Astrocyte of the spinal cord (primary cell): Measurements from ENCODE around the gene KLHDC7B.
A peak's percentile ranks its signal among the peaks of the same experiment; 100 is the strongest.

Source experiments
- DNase-seq: peaks from one replicate; pipeline ENCODE4 v3.0.0; 2011; ENCODE audit warnings: low read depth, low spot score
- H3K4me3 ChIP-seq: 2 replicates; pipeline ENCODE4 v1.5.1; 2011; ENCODE audit warnings: low read depth, mild to moderate bottlenecking, low read length, moderate library complexity
- CTCF ChIP-seq: IDR thresholded peaks from 2 replicates; pipeline ENCODE4 v1.5.1; 2012; ENCODE audit warnings: low read depth, mild to moderate bottlenecking, low read length, inconsistent platforms
- in situ Hi-C: cut with HindIII; loops from 2 replicates; pipeline ENCODE4 v1.10.0; 2017; ENCODE audit warnings: low sequenced_read_pairs

Gene KLHDC7B

DNA sequence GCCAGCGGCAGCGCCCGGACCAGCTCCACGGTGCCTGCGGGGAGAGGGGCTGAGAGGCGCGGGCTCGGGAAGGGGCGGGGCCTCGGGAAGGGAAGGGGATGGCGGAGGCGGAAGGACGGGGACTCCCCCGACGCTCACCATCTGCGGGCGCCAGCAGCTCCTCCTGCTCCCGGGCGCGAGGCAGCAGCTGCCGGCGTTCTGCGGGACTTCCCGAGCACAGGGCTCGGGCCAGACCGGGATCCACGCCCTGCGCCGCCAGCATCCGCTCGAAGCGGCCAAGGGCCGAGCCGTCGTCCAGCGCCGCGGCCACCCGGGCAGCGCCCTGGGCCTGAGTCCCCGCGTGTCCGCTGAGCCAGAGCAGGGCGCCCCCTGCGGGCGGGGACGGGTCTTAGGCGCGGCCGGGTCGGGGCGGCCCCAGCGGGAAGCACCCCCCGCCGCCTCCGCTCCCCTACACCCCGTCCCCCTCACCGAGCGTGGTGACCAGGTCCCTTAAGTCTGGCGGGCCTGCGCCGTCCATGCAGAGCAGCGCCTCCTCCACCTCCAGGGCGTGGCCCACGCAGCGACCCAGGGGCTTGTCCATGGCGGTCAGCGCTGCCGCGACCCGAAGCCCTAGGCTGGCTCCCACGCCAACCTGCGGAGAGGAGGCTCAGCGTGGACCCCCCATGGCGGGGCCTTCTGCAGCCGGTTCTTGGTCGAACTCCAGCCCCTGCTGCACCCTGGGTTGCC is 19.4 kb upstream of the KLHDC7B start:
- DNase-seq, result peak; percentile 72
- peak overlapping the region; percentile 72 for H3K4me3 ChIP-seq
- in situ Hi-C loops, result no loop called here
- peak; percentile 45 for TF ChIP-seq CTCF

DNA sequence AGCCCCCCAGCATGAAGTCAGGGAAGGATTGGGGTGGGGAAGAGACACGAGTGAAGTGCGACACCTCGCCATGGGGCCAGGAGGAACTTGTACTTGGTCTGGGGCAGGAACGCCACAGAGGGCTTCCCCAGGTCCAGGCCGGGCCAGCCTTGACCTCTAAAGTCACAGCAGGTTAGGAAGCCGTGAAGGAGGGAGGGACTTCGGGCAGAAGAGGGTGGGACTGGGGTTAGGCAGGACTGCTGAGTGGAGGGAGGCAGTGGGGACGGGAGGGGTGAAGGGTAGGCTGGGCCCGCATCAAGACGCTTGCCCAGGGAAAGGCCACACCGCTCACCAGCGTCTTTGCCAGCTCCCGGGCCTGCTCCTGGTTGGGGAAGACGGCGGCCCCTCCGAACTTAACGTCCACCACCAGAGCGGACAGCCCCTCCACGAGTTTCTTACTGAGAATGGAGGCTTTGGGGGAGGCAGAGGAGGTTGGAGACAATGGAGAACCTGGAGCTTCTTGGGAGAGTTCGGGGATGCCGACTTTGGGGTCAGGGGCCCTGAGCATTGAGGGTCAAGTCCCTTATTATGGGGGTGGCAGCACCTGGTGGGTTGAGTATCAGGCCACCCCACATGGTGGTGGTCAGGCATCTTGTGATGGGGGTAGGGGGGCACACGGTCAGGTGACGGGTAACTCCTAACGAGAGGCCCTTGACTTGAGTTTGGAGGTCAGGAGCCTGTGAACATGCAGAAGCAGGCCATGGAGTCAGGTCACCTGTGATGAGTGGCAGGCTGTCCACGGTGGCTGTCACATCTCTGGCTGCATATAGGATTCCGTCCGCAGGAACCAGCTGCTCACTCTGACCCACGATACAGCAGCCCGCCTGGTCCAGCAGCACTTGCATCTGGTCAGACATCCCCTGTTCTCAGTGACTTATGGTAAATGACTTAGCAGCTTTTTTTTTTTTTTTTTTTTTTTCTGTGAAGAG is 18.6 kb upstream of the KLHDC7B start:
- no peak for TF ChIP-seq CTCF
- DNase-seq, result no peak
- H3K4me3 ChIP-seq, result peak overlapping the region; percentile 72
- in situ Hi-C loops, result no loop called here

DNA sequence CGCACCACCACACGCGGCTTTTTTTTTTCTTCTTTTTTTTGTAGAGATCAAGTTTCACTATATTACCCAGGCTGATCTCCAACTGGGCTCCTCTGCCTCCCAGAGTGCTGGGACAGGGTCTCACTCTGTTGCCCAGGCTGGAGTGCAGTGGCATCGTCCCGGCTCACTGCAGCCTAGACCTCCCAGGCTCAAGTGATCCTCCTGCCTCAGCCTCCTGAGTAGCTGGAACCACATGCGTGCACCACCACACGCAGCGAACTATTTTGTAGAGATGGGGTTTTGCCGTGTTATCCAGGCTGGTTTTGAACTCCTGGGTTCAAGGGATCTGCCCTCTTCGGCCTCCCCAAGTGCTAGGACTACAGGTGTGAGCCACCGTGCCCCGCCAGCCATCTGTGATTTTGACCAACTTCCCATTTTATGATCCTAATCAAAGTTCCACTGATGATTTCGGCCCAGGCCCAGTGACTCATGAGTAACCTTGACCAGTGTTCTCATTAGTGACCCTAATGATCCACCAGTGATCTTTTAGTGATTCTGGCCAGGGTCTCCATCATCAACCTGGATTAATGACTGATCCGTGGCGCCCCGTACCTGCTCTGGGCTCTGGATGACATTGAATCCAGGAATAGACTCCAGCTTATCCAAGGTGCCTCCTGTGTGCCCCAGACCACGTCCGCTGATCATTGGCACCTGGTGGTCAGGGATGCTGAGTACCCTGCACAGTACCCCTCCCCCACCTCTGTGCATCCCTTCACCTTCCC is 17.6 kb upstream of the KLHDC7B start:
- no peak overlapping the region for H3K4me3 ChIP-seq
- TF ChIP-seq CTCF, result no peak
- no peak for DNase-seq
- in situ Hi-C loops, result no loop called here

DNA sequence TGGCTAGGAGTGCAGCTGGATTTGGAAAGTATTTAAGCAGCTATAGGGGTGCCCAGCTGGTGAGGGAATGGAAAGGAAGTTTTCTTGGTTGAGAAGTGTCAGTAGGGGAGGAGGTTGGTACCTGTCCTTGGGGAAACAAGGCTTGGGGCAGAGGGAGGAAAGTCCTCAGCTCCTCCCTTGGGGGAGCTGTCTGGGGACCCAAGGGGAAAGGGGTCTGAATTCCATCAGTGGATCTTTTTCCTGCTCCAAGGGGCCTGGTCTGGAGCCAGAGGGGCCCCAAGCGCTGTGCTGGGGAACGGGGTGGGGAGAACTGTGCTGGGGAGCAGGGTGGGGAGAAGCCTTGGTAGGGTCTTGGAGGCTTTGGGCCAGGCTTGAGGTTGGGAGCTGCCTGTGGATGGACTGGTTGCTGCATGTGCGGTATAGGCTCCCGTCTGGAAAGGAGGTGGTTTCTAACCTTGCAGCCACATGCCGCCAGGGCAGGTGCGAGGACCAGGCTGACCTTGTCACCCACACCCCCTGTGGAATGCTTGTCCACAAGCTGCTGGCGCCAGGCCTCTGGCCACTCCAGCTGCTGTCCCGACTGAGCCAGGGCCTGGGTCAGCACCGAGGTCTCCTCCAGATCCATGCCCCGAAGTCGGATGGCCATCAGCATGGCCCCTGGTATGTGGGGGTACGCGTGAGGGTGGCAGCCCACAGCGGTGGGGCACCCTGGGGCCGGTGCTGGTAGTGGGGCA is 16.9 kb upstream of the KLHDC7B start:
- no peak overlapping the region for H3K4me3 ChIP-seq
- no peak for TF ChIP-seq CTCF
- in situ Hi-C loops, result no loop called here
- no peak for DNase-seq

- H3K4me3 ChIP-seq, result peak overlapping the region; percentile 18
- TF ChIP-seq CTCF, result no peak
- no peak for DNase-seq
- in situ Hi-C loops, result no loop called here
These were observed 16.2 kb upstream of the KLHDC7B start for GRCh38 chr22:50529416-50529896.
